Panc1 (cell line): ENCODE data around the gene CMIP.

Experiments
- POLR2AphosphoS5 ChIP-seq: IDR thresholded peaks from 2 replicates; pipeline ENCODE4 v1.6.1; 2012; ENCODE audit warnings: mild to moderate bottlenecking, low read depth, low read length, moderate library complexity
- SIN3A ChIP-seq: IDR thresholded peaks from 2 replicates; pipeline ENCODE4 v1.6.1; 2012; ENCODE audit warnings: low read depth, mild to moderate bottlenecking, low read length, moderate library complexity, borderline replicate concordance; ENCODE audit not compliant: insufficient read depth
- TCF7L2 ChIP-seq: IDR thresholded peaks from 2 replicates; pipeline ENCODE4 v1.6.1; 2011; ENCODE audit warnings: mild to moderate bottlenecking, low read depth, low read length, inconsistent platforms
- TF ChIP-seq, protein P1 (sequence below): fragments of 450-650 bp; IDR thresholded peaks from 2 replicates; pipeline ENCODE4 v1.5.1; 2017; ENCODE audit warnings: mild to moderate bottlenecking
- TF ChIP-seq, protein P2 (sequence below), 2 experiments: IDR thresholded peaks; 2 replicates each; pipeline ENCODE4 v1.6.1; 2011 to 2012; ENCODE audit warnings: low read depth in 2 of 2, control low read depth in 1 of 2, low read length in 1 of 2, mild to moderate bottlenecking in 1 of 2, moderate library complexity in 1 of 2; ENCODE audit not compliant: insufficient read depth in 1 of 2

DNA sequence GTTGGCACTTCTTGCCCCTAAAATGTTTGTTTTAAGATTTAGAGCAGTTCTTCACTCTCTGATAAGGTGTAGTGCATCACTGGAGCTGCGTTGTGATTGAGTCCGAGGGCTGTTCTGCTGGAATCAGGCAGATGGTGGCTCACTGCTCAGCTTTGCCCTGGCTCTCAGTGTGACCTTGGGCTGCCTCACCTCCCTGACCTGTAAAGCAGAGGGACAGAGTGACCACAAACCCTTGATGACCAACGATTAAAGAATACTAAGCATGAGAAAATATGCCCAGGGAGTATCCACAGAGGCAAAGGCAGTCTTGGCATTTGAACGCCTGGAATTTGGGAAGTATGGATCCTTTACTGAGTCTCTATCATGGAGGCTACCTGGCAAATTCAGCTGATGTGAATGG lies 18.1 kb downstream of the CMIP start:
- TF ChIP-seq, protein P1, sequence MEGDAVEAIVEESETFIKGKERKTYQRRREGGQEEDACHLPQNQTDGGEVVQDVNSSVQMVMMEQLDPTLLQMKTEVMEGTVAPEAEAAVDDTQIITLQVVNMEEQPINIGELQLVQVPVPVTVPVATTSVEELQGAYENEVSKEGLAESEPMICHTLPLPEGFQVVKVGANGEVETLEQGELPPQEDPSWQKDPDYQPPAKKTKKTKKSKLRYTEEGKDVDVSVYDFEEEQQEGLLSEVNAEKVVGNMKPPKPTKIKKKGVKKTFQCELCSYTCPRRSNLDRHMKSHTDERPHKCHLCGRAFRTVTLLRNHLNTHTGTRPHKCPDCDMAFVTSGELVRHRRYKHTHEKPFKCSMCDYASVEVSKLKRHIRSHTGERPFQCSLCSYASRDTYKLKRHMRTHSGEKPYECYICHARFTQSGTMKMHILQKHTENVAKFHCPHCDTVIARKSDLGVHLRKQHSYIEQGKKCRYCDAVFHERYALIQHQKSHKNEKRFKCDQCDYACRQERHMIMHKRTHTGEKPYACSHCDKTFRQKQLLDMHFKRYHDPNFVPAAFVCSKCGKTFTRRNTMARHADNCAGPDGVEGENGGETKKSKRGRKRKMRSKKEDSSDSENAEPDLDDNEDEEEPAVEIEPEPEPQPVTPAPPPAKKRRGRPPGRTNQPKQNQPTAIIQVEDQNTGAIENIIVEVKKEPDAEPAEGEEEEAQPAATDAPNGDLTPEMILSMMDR: no peak
- TF ChIP-seq, protein P2, sequence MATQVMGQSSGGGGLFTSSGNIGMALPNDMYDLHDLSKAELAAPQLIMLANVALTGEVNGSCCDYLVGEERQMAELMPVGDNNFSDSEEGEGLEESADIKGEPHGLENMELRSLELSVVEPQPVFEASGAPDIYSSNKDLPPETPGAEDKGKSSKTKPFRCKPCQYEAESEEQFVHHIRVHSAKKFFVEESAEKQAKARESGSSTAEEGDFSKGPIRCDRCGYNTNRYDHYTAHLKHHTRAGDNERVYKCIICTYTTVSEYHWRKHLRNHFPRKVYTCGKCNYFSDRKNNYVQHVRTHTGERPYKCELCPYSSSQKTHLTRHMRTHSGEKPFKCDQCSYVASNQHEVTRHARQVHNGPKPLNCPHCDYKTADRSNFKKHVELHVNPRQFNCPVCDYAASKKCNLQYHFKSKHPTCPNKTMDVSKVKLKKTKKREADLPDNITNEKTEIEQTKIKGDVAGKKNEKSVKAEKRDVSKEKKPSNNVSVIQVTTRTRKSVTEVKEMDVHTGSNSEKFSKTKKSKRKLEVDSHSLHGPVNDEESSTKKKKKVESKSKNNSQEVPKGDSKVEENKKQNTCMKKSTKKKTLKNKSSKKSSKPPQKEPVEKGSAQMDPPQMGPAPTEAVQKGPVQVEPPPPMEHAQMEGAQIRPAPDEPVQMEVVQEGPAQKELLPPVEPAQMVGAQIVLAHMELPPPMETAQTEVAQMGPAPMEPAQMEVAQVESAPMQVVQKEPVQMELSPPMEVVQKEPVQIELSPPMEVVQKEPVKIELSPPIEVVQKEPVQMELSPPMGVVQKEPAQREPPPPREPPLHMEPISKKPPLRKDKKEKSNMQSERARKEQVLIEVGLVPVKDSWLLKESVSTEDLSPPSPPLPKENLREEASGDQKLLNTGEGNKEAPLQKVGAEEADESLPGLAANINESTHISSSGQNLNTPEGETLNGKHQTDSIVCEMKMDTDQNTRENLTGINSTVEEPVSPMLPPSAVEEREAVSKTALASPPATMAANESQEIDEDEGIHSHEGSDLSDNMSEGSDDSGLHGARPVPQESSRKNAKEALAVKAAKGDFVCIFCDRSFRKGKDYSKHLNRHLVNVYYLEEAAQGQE (IDR thresholded peaks at IDR 0.05; ENCODE audit: insufficient read depth in 1 of 2, low read depth in 2 of 2, low read length in 1 of 2): no peak
- TF ChIP-seq POLR2AphosphoS5: no peak
- no peak for TF ChIP-seq SIN3A
- TF ChIP-seq TCF7L2: no peak
